Measurements from ENCODE around the gene ACSS1.

GRCh38 chr20:25023356-25023755, 34.6 kb downstream of the ACSS1 start:
- TF ChIP-seq CTCF (IDR thresholded peaks at IDR 0.05): no peak
- TF ChIP-seq EP300 (IDR thresholded peaks at IDR 0.05): no peak
- TF ChIP-seq POLR2A (IDR thresholded peaks at IDR 0.05): no peak

Data from tibial nerve (tissue), 4 donors.